Ishikawa (cell line): Measurements from ENCODE around the gene NUAK2.

Source experiments
- FOXM1 ChIP-seq: IDR thresholded peaks from 2 replicates; pipeline ENCODE4 v1.6.1; 2012; ENCODE audit warnings: low read depth, borderline replicate concordance
- ZBTB7A ChIP-seq: IDR thresholded peaks from 2 replicates; pipeline ENCODE4 v1.6.1; 2012; ENCODE audit warnings: low read depth

DNA sequence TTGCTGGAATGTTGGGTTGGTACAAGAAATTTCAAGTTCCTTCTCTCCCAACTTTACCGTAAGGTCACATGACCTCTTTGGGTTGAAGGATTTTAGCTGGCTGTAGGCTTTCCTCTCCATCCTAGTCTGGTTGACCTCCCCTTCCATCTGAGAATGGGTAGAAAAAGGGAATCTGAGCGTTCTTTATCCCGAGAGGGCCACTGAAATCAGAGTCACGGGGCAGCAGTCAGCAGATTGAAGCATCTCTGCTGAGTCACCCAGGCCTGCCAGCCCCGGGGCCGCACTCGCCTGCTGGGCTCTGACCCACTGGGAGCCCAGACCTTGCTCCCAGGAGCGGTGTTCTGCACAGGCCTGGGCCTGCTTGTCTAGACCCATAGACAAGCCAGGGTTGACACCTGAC is 62.8 kb downstream of the NUAK2 start:
- no peak for TF ChIP-seq ZBTB7A
- TF ChIP-seq FOXM1: no peak
